Ectodermal cell (in vitro differentiated cells): ENCODE results near the gene CTNNA2.

Experiments
- H3K27ac ChIP-seq: 2 replicates; pipeline ENCODE4 v1.7.0; 2013; ENCODE audit warnings: mild to moderate bottlenecking, low read depth, low read length; ENCODE audit not compliant: insufficient read depth, poor library complexity, severe bottlenecking
- H3K27me3 ChIP-seq: 2 replicates; pipeline ENCODE4 v1.7.0; 2013; ENCODE audit warnings: mild to moderate bottlenecking, low read length; ENCODE audit not compliant: insufficient read depth, control insufficient read depth, poor library complexity, severe bottlenecking
- H3K36me3 ChIP-seq: one replicate; pipeline ENCODE4 v1.7.0; 2013; ENCODE audit warnings: low read length; ENCODE audit not compliant: control insufficient read depth, insufficient read depth
- H3K4me1 ChIP-seq: one replicate; pipeline ENCODE4 v1.7.0; 2013; ENCODE audit warnings: low read length; ENCODE audit not compliant: control insufficient read depth, insufficient read depth
- H3K4me3 ChIP-seq: 2 replicates; pipeline ENCODE4 v1.7.0; 2013; ENCODE audit warnings: low read depth, low read length, control low read depth; ENCODE audit not compliant: insufficient read depth
- H3K9me3 ChIP-seq: 2 replicates; pipeline ENCODE4 v1.7.0; 2013; ENCODE audit warnings: mild to moderate bottlenecking, low read length, moderate library complexity; ENCODE audit not compliant: control insufficient read depth
- WGBS, 2 experiments: methylation state at CpG; one replicate each; pipeline ENCODE4 v1.1.7; 2013; ENCODE audit warnings: missing lambda C conversion rate in 2 of 2; 5-methylcytosine and 5-hydroxymethylcytosine counted together

The CTNNA2 gene

DNA sequence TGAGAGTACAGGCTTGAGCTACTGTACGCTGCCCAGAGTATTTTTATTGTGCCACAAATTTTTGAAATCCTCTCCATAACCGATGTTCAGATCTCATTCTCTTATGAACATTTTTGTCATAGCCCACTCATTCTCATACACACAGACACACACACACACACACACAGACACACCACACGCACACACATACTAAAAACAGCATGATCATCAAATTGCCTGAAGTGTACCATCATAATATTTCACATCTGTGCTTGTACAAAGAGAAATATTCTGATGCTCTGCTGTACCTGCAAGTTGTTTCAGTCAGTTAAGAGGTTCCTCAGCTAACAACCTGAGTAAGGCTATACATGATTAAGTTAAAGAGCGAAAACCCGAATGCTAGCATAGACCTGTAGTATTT is 696.6 kb downstream of the CTNNA2 start:
- H3K36me3 ChIP-seq: no peaks in the 10 kb centered on the region
- no peaks in the 10 kb centered on the region for H3K27me3 ChIP-seq
- 87 to 92% methylated on average over 3 of the region's 5 CpGs for WGBS, 2 experiments
- H3K4me3 ChIP-seq: no peak overlapping the region
- no peaks in the 10 kb centered on the region for H3K9me3 ChIP-seq
- no peaks in the 10 kb centered on the region for H3K4me1 ChIP-seq
- no peak overlapping the region for H3K27ac ChIP-seq

DNA sequence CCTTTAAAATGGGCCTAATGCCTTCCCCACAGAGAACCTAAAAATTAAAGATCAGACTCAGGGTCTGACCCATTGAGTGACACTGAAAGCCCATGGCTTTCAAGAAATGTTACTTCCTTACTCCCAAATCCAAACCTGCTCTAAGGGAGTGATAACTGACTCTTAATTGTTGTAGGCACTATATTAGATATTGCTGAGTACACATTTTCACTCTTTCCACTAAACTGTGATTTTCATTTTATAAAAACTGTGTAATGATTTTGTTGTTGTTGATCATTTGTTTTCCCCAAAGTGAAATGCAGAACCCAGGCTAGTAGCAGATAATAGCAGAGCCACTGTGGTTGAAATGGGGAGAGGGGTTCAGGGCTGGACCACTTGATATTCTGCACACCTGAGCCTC is 704.6 kb downstream of the CTNNA2 start:
- H3K27ac ChIP-seq: no peak overlapping the region
- H3K4me1 ChIP-seq: no peaks in the 10 kb centered on the region
- no peaks in the 10 kb centered on the region for H3K36me3 ChIP-seq
- H3K9me3 ChIP-seq: no peaks in the 10 kb centered on the region
- H3K27me3 ChIP-seq: no peaks in the 10 kb centered on the region
- no peak overlapping the region for H3K4me3 ChIP-seq

DNA sequence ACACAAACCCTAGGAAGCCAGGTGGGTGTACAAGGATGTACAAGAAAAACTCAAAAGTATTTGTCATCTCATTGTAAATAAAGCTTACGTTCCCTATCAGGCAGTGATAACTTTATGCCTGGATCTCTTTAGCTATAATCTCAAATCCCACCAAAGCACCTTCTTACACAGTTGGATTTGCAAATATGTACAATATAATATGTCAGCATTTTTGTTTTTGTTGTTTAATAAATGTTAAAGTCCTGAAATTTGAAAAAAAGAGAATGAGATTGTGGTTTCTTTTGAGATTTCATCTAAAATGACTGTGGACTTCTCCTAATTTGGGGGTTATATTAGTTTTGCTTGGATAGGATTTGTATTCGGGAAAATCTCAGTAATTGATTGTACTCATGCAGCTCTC is 709.8 kb downstream of the CTNNA2 start:
- no peak overlapping the region for H3K27ac ChIP-seq
- no peak overlapping the region for H3K4me3 ChIP-seq
- no peaks in the 10 kb centered on the region for H3K36me3 ChIP-seq
- H3K4me1 ChIP-seq: no peaks in the 10 kb centered on the region
- H3K9me3 ChIP-seq: no peaks in the 10 kb centered on the region
- no peaks in the 10 kb centered on the region for H3K27me3 ChIP-seq
- 89% methylated on average over 2 of the region's 2 CpGs; no CpG with 5 or more reads in 1 of the 2 experiments for WGBS, 2 experiments

DNA sequence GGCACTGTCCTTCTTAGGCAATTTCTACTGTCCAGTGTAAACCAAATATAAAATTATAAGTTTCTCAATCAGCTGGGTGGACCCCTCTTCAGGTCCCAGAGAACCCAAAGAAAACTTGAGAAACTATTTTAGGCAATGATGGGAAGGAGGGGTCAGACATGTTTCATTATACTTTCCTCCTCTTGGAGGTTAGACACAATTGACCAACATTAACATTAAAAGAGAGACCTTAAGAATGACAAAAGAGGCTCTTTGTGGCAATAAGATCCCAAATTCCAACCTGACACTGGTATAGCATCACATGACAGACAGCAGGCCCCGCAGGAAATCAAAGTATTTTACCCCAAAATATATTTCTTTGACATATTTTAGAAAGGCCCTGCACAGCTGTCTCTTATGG is 718.6 kb downstream of the CTNNA2 start:
- 40 to 67% methylated on average over 1 of the region's 1 CpG for WGBS, 2 experiments

GRCh38 chr2:80233333-80233732 is 720.5 kb downstream of the CTNNA2 start:
- Histone ChIP-seq H3K27ac (no peak overlapping the region), H3K36me3 (no peaks in the 10 kb centered on the region), H3K4me3 (no peak overlapping the region), H3K4me1 (no peaks in the 10 kb centered on the region), H3K9me3 (no peaks in the 10 kb centered on the region), H3K27me3 (no peaks in the 10 kb centered on the region)
- 96 to 97% methylated on average over 1 of the region's 1 CpG for WGBS, 2 experiments

More for the DNA sequence above, 718.6 kb downstream of the CTNNA2 start:
- no peaks in the 10 kb centered on the region for H3K9me3 ChIP-seq
- no peaks in the 10 kb centered on the region for H3K27me3 ChIP-seq
- no peak overlapping the region for H3K27ac ChIP-seq
- no peaks in the 10 kb centered on the region for H3K4me1 ChIP-seq
- no peaks in the 10 kb centered on the region for H3K36me3 ChIP-seq
- no peak overlapping the region for H3K4me3 ChIP-seq

GRCh38 chr2:80238692-80239469 is 726.0 kb downstream of the CTNNA2 start:
- no peaks in the 10 kb centered on the region for H3K4me1 ChIP-seq
- H3K27me3 ChIP-seq: no peaks in the 10 kb centered on the region
- H3K27ac ChIP-seq: no peak overlapping the region
- no peak overlapping the region for H3K4me3 ChIP-seq
- 63 to 65% methylated on average over 9 to 10 of the region's 11 CpGs for WGBS, 2 experiments
- no peaks in the 10 kb centered on the region for H3K36me3 ChIP-seq
- no peaks in the 10 kb centered on the region for H3K9me3 ChIP-seq

DNA sequence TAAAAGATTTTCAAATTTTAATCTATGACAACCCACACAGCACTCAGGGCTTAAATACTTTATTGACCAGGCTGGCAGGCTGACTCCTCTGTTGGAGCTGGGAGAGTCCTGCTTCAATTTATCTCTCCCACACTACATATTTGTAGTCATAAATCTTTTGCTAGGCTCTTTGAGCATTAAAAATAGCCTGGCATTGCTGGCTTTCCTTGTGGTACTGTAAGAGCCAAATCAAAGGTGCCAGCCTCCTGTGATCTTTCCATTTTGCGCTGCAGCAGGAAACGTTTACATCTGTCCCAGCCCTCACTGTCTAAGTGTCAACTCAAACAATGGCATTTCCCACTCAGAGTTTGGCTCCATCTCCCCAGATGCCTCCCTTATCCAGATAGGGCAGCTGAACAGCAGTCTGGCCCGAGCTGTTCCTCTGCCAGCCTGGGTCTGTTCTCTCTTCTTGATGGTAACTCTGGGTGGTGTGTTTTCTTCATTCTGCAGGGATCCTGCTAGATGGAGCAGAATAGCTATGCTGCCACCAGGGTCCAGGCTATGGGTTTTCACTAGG is 729.6 kb downstream of the CTNNA2 start:
- H3K36me3 ChIP-seq: no peaks in the 10 kb centered on the region
- H3K4me3 ChIP-seq: no peak overlapping the region
- H3K27me3 ChIP-seq: no peaks in the 10 kb centered on the region
- 81 to 84% methylated on average over 3 of the region's 3 CpGs for WGBS, 2 experiments
- no peak overlapping the region for H3K27ac ChIP-seq
- H3K4me1 ChIP-seq: no peaks in the 10 kb centered on the region
- no peaks in the 10 kb centered on the region for H3K9me3 ChIP-seq

DNA sequence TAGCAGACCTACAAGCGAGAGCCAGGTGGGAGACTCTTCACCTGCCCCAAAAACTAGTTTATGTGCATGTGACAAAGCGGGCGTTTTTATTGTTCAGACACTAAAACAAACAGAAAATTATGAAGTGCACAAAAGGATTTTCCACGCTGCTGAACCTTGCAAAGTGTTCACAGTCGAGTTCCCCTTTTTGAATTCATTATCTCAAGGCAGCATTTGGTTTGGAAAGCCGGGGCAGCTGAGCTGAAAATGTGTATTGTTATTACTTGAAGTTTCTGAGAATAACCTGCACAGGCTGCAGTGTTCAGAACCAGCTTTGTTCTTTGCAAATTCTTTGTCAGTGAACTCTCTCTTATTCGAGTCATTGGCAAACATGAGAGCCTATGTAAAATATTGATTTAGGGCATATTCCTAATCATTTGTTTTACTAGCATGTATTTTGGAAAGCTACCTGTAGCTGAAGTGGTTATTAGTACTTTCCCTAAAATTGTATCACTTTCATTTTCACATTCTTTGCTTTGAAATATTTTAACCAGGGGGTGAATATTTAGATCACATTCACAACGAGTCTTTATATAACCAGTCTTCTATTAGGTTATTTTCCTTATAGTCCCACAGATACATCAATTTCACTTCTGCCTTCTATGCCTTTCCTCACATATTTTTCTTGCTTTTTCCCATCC is 732.2 kb downstream of the CTNNA2 start:
- Histone ChIP-seq H3K27me3 (no peaks in the 10 kb centered on the region), H3K27ac (no peak overlapping the region), H3K4me1 (no peaks in the 10 kb centered on the region), H3K4me3 (no peak overlapping the region), H3K36me3 (no peaks in the 10 kb centered on the region), H3K9me3 (no peaks in the 10 kb centered on the region)
- WGBS, 2 experiments: 96 to 98% methylated on average over 8 of the region's 8 CpGs

GRCh38 chr2:80246534-80246933 is 733.7 kb downstream of the CTNNA2 start:
- Histone ChIP-seq H3K4me3 (no peak overlapping the region), H3K9me3 (no peaks in the 10 kb centered on the region), H3K27ac (no peak overlapping the region), H3K27me3 (no peaks in the 10 kb centered on the region), H3K4me1 (no peaks in the 10 kb centered on the region), H3K36me3 (no peaks in the 10 kb centered on the region)
- WGBS, 2 experiments: 100% methylated on average over 1 of the region's 1 CpG

GRCh38 chr2:80247339-80247738 is 734.5 kb downstream of the CTNNA2 start:
- Histone ChIP-seq H3K27ac (no peak overlapping the region), H3K36me3 (no peaks in the 10 kb centered on the region), H3K4me1 (no peaks in the 10 kb centered on the region), H3K4me3 (no peak overlapping the region), H3K9me3 (no peaks in the 10 kb centered on the region), H3K27me3 (no peaks in the 10 kb centered on the region)
- 89 to 90% methylated on average over 2 to 3 of the region's 3 CpGs for WGBS, 2 experiments
